Smooth muscle cell of the brain vasculature (primary cell): ENCODE data around the gene VRK1.
"Not testable (repeated sequence)": the region's sequence is repeated elsewhere in the genome, so short reads cannot be mapped to it uniquely, and the experiment has no call there.

Experiments
- DNase-seq: peaks from one replicate; pipeline ENCODE4 v3.0.0-alpha.2; 2012; ENCODE audit warnings: low read depth, low spot score

Gene VRK1, protein sequence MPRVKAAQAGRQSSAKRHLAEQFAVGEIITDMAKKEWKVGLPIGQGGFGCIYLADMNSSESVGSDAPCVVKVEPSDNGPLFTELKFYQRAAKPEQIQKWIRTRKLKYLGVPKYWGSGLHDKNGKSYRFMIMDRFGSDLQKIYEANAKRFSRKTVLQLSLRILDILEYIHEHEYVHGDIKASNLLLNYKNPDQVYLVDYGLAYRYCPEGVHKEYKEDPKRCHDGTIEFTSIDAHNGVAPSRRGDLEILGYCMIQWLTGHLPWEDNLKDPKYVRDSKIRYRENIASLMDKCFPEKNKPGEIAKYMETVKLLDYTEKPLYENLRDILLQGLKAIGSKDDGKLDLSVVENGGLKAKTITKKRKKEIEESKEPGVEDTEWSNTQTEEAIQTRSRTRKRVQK

DNA sequence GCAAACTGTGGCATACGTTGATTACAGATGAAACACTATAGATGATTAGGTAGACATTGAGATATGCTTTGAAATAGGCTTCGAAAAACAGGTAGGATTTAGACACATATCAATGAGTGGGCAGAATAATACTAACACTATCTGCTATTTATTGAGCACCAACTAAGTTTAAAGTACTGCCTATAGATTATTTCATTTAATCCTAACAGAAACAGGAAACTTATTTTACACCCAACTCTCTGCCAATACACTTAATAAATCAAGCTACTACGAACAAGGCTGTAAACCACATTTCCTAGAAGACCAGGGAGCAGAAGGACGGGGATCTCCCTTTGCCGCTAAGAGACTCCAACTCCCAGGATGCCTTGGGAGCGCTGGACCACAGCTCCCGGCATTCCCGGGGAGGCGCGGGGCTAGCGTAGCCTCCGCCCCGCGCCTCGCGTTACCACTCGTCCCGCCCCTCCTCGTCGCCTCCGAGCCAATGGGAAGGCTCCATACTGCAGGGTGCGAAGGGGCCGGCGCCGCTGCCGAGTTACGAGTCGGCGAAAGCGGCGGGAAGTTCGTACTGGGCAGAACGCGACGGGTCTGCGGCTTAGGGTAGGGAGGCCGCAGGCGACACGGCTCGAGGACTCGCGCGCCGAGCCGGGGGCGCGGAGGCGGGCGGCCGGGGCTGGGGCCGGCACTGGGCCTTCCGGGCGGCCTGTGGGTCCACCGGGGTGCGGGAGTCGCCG is at the start of gene VRK1:
Gene VRK1, plus strand, starts transcription at position 532 of the 731 bp plus-strand sequence. CDS start 36,090 bp downstream, outside the sequence.
- DNase-seq: peak; percentile 91

DNA sequence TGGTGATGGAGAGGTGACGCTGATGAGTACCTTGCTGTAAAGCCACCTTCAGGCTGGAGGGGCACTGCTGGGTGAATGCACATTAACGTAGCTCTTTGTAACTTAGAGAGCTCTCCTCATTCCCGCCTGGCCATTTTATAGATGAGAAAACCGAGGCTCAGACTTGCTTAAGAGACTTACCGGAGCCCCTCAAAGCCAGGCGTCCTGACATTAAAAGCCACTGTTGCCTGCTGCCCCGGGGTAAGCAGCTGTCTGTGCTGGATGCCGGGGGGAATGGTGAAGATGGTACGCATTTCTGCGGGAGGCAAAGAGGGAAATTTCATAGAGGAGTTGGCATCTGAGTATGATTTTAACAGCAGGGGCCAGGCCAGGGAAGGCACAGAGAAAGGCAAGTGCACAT is 49.6 kb upstream of the VRK1 start:
- DNase-seq: no peak

DNA sequence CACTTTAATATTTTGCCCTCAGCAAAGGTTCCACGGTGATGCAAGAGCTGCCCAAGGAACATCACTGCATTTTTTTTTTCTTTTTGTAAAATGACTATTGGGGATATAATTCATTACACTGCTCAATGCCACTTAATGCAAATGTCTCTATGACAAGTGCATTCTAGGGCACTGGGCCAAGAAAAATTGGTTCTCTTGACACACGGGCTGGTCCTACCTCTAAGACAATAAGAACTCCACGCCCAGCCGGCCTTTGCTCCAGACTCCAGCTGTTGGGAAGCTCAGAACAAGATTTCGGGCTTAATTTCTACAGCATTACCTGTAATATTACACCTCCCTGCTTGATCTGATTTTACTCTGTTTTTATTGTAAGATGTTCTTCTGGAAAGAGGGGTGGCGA is 48.8 kb upstream of the VRK1 start:
- no peak for DNase-seq

DNA sequence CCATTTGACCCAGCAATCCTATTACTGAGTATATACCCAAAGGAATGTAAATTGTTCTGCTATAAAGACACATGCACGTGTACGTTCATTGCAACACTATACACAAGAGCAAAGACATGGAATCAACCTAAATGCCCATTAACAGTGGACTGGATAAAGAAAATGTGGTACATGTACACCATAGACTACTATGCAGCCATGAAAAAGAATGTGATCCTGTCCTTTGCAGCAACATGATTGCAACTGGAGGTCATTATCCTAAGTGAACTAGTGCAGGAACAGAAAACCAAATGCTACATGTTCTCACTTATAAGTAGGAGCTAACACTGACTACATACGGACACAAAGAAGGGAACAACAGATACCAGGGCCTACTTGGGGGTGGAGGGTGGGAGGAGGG is 45.7 kb upstream of the VRK1 start:
- no peak for DNase-seq

DNA sequence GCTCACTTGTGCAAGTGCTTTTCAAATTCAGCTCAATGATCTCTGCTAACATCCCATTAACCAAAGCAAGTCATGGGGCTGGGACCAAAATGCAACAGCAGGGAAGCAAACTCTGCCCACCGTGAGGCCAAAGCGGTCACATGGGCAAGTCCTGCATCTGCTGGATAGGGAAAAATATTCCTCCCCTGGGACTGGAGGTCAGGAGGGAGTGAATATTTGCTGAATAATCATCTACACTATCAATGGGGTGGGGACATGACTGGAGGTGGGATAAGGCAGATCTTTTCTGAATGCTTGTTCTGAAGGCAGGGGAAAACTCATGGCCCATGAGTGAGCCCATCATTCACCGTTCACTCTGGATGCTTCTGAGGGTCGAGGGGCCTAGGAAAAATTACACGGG is 45.1 kb upstream of the VRK1 start:
- DNase-seq: no peak

DNA sequence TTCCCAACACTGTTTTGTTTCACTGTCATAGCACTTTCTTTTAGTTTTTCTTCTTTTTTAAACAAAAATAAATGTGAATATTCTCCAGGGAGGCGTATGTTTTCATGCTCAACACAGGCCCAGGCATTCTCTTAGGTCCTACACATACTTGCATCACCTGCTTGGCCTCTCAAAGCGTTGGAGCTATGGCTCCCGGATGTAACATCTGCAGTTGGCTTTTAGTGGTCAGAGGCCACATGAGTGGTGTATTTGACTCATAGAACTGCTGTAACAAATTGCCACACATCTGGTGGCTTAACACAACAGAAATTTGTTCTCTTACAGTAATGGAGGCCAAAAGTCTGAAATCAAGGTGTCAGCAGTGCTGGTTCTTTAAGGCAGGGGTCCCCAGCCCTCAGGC is 44.6 kb upstream of the VRK1 start:
- no peak for DNase-seq

DNA sequence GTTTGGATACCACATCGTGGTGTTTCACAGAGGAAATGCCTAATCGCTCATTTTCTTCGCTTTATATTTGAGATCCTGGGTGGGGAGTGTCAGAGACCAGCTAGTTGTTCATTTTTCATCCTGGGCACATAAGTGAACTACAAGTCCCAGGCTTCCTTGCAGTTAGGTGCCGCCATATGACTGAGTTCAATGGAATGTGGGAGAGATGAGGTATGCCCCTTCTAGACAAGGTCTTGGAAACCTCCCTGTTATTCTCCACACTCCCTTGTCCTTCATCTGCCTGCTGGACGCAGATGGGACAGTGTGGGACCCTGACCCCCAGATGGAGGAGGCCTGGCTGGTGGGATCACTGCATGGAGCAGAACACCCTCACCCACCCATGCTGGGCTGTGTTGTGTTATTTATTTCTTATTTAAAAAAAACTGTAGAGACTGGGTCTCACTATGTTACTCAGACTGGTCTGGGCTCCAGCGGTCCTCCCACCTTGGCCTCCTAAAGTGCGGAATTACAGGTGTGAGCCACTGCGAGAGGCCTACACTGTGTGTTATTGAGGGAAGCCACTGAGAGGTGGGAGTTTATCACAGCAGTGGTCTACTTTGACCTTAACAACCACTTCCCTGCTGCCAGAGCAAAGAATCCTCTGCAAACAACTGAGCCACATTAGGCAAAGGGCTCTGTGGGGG is 42.9 kb upstream of the VRK1 start:
- no peak for DNase-seq

DNA sequence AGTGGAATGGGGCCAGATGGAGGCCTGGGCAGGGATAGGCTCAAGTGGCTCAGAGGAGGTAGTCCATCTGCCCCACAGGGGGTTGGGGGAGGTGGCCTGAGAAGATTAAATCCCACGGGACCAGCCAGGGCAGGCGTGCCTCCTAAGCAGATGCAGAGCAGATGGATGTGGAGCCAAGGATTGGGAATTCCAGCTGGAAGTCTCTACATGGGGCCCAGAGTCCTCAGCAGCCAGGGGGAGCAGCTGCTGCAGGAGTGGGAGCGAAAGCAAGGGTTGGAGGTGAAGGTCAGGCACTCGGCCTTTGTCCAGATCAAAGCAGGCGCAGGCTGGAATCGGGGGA is 42.4 kb upstream of the VRK1 start:
- no peak for DNase-seq

DNA sequence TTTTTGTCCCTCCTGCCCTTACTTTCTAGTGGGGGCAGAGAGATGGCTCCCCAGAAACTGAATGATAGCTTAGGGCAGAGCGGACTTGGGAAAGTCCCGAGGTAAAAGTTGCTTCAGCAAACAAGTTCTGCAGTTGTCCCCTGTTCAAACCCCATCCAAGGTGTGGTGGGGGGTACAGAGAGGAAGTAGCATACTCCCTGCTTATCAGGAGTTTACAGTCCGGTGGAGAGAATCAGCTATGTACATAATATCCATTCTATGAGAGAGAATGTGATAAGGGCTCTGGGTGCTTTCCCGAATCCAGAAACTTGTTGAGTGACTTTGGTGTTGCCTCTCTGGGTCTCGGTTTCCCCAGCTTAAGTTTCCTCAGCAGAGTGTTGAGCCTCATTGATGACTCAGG is 40.4 kb upstream of the VRK1 start:
- DNase-seq: no peak

DNA sequence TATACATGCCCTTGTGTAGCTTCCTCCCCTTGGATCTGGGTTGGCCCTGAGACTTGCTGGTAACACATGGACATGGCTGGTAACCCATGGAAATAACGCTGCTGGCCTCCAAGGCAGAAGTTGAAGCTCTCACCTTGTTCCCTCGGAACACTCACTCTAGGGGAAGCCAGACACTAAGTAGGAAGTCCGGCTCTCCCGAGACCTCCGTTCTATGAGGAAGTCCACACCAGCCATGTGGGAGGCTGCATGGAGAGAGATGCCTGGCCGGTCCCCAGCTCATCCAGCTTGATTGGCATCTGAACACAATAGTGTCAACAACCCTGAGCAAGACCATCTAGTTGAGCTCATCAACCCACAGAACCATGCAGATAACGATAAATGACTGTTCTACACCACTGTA is 39.7 kb upstream of the VRK1 start:
- DNase-seq: no peak

DNA sequence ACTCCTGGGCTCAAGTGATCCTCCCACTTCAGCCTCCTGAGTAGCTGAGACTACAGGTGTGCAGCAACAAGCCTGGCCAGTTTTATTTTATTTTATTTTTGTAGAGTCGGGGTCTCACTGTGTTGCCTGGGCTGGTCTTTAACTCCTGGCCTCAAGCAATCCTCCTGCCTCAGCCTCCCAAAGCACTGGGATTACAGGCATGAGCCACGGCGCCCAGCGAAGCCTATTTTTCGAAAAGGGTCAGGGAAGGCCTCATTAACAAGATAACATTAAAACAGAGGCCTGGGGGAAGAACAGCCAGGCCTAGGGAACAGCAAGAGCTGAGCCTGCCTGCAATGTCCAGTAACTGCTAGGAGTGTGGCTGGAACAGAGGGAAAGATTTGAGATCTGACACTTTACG is 36.1 kb upstream of the VRK1 start:
- DNase-seq: no peak

DNA sequence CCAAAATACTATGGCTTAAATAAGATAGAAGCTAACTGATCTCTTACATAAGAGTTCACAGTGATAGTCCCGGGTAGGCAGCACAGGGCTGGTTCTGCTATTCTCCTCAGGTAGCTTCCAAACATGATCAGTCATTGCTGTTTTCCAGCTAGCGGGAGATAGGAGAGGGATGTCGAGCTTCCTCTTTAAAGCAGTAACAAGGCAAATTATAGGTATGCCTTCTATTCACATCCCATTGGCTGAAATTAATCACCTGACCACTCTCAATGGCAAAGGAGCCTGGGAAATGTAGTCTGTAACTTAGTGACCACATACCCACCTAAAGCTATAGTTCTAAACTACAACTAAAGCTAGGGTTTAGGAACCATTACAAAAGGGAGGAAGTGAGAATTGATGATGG is 34.5 kb upstream of the VRK1 start:
- no peak for DNase-seq

DNA sequence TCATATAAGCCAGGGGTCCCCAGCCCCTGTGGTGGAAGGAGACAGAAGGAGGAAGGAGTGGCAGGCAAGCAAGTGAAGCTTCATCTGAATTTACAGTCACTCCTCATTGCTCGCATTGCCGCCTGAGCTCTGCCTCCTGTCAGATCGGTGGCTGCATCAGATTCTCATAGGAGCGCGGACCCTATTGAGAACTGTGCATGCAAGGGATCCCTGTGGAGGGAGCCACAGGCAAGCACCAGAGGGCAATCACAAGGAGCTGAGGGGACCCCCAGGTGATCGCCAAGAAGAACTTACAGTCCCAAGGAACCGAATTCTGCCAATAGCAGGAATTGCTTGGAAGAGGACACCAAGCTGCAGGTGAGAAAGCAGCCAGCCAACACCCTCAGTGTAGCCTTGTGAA is 33.2 kb upstream of the VRK1 start:
- no peak for DNase-seq

DNA sequence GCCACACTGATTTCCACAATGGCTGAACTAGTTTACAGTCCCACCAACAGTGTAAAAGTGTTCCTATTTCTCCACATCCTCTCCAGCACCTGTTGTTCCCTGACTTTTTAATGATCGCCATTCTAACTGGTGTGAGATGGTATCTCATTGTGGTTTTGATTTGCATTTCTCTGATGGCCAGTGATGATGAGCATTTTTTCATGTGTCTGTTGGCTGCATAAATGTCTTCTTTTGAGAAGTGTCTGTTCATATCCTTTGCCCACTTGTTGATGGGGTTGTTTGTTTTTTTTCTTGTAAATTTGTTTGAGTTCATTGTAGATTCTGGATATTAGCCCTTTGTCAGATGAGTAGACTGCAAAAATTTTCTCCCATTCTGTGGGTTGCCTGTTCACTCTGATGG is 32.0 kb upstream of the VRK1 start:
- DNase-seq: not testable (repeated sequence)

DNA sequence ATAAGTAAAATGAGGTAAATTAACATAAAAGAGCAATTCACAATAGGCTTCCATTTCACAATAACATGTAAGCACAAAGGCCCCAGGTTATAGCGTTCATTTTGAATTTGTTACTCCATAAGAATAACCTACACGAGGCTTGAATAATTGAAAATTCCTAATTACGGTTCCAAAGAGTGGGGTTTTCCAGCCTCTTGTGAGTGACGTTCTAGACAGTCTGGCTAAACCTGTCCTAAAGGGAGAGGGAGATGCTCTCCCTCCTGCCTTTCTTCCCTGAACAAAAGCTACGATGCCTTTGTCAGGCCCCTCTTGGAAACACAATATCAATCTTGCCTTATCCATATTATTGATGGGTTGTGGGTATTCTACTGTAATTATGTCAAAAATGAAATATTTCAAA is 24.3 kb upstream of the VRK1 start:
- DNase-seq: no peak

DNA sequence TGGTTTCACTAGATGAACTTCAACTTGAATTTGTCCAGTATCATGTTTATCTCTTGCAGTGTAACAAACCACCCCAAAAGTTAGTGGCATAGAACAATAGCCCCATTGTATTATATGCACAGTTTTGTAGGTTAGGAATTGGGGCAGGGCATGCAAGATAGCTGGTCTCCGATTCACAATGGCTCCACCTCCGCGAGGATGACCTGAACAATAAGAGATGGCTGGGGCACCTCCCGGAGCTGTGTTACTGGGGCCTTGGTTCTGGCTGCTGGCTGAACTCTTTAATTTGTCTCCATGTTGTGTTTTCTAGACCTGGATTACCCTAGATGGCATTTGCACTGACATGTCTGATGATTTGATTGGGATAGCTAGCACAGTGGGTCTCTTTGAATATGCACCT is 20.4 kb upstream of the VRK1 start:
- DNase-seq: no peak

DNA sequence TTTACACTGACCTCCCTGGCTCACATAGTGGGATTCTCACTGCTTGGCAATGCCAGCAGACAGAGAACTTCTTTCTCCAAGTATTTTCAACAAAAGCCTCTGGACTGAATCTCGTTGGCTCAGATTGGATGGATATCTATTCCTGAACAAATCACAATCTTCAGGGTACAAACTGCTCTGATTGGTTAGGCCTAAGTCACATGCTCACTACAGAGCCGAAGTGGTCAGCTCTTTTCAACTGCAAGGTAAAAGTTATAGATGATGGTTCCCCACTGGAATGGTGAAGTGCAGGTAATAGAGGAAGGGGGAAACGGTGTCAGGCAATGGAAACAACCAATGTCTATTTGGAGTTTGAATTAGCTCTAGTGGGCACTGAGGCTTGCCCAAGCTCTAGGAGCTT is 16.7 kb upstream of the VRK1 start:
- DNase-seq: no peak

DNA sequence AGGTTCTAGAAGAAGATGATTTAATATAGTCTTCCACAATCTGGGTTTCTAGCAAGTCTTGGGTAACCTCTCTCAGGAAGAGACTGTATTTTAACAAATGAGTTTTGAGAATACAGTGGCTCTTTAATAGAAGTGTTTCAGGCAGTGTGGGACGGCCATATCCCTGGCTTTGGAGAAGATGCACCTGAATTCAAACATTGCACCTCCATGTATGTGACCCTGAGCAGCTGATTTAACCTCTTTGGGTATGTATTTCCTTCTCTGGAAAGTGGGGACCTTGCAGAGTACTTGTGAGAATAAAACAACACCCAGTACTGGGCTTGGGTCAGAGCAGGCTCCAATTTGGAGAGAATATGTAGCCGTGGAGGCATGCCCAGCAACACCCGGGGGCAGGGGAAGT is 15.8 kb upstream of the VRK1 start:
- DNase-seq: no peak

DNA sequence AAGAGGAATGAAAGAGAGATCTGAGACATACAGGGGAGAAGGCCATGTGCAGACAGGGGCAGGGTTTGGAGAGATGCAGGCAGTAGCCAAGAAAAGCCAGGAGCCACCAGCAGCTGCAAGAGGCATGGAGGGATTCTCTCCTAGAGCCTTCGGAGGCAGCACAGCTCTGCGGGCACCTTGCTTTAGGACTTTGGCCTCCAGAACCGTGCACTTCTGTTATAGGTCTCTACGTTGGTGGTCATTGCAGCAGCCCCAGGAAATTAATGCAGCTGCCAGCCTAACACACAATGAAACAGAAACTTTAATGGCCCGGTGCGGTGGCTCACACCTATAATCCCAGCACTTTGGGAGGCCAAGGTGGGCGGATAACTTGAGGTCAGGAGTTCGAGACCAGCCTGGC is 14.7 kb upstream of the VRK1 start:
- no peak for DNase-seq

DNA sequence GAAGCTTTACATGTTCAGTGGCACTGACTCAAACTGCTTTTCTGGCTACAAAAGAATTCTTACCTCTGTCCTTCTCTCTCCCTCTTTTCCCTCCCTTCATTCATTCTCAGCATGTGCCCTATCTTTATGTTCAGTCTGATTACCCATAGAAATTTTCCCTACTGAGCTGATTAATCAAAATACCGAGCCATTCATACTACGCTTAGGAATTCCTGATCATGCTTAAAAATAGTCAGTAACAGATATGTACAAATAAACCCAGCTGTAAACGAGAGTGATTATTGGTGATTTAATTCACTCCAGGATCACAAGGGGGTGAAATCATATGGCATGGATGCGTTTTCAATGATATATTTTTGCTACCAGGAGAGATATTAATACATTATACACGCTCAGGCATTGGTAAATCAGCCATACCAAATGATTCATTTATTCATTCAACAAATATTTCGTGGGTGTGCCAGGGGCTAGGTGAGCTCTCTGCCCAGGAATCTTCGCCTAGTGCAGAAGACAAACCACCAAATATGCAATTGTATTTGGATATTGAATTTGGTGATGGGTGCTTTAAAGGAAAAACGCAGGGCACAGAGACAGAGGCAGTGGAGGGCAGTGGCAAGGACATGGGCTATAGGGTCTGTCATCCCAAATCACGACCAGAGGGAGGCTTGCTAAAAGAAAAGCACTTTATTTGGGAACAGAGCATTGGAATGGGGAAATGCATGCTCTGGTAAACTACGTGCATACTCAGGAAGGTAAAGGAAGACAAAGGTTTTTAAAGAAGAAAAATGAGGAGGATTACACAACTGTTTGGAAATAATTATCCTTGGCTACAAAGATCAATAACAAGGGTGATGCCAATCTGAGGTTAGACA is 13.9 kb upstream of the VRK1 start:
- DNase-seq: no peak

DNA sequence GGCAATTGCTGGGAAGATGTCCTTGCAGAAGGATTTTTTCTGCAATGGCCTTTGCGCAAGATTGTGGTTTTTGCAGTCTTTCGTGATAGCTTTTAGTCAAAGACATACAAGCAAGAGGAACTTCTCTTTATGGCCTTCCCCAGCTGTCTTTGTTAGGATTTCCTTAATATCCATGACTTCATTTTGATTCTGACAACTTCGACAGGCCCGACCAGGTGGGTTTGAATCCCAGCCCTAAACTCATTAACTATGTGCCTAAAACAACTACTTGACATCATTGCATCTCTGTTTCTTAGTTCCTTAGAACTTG is 13.3 kb upstream of the VRK1 start:
- no peak for DNase-seq

DNA sequence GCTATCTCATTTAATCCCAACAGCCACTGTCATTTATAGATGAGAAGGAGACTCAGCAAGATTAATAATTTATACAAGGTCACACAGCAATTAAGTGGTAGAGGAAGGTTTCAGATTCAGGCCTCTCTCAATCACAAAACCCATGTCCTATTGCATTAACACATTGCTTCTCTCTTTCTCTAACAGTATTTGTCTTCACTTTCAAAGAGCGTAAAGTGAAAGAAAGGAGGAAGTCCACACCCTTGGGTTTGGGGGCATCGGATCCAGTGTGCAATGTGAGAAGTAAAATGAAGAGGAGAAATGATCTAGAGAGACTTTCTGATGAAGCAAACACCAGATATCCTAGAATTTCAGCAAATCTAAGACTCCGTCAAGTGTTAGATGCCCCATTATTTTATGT is 7.0 kb upstream of the VRK1 start:
- DNase-seq: no peak
